HG03159 (cell line): ENCODE results near the gene BIRC5.
"Not testable (repeated sequence)": the region's sequence is repeated elsewhere in the genome, so short reads cannot be mapped to it uniquely, and the experiment has no call there.

Experiments used
- ATAC-seq: cut with Tn5 transposase; IDR thresholded peaks from one replicate; pipeline ENCODE4 v1.9.1; 2021; ENCODE audit warnings: mild to moderate bottlenecking, moderate library complexity; ENCODE audit not compliant: unreplicated experiment

The BIRC5 gene

GRCh38 chr17:78214016-78214705 lies at the start of gene BIRC5:
Gene BIRC5, plus strand, starts transcription at chr17:78214253. Its CDS starts 64 bp downstream, at chr17:78214317.
- ATAC-seq, result peak; percentile 89

GRCh38 chr17:78164748-78165607 lies 49.1 kb upstream of the BIRC5 start:
- no peak for ATAC-seq

DNA sequence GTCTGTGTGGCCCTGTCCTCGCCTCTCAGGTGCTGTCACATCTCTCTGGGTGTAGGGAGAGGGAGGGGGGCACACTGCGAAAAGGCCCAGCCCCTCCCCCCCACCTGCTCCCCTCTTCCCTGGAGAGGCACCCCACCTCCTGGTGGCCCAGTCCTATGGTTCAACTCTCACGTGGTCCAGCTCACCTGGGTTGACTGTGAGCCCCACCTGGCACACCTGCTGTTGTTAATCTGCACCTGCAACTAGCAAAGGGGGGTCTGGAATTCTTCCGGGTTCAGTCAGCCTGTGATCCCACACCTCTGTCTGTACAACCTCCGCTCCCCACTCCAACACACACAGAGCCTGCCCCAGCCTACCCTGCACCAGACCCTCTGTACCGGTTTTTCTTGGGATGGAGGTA lies 47.6 kb upstream of the BIRC5 start:
- no peak for ATAC-seq

GRCh38 chr17:78168242-78168902 lies 45.7 kb upstream of the BIRC5 start, which contains the start of gene SYNGR2:
Gene SYNGR2, plus strand, starts transcription at chr17:78168581. Its CDS starts 36 bp downstream, at chr17:78168617.
- ATAC-seq, result peak; percentile 59

DNA sequence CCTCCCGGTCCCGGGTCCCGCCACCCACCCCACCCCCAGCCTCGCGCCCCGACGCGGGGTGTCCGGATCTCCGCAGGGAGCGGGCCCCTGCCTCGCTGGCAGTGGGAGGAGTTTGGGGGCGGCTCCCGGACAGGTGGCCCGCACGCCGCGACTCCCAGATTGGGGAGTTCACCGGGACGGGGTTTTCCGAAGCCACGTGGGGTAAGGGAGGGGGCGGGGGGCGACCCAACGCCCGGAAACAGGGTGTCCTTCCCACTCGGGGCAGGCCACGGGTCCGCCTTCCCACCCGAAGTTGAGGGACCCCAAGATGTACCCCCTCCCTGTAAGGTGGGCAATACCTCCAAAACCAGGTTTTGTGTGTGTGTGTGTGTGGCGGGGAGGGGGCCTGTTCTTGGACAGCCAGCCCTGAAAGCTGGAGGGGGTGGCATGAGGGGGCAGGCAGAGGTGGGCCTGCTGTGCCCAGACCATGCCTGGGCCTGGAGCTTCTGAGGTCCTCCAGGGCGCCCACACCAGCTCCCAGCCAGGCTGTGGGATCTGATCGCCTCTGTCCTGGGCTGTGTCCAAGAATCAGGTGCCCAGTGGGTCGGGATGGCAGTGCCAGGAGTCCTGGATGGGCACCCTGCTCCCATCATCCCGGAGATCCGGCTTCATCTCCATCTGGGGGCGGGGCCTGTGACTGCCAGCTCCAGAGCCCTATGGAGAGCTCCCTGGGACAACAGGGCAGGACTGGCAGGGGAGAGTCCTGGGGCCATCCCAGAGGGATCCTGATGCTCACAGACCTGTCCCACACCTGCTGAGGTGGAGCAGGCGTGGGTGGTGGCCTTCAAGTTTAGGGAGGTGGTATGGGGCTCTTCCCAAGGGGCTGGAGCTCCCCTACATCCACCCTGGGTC lies 44.9 kb upstream of the BIRC5 start:
- ATAC-seq, result peak; percentile 17

- no peak for ATAC-seq
These were observed 43.1 kb upstream of the BIRC5 start for GRCh38 chr17:78170692-78171590.

GRCh38 chr17:78171591-78172248 lies 42.3 kb upstream of the BIRC5 start:
- ATAC-seq, result not testable (repeated sequence)

DNA sequence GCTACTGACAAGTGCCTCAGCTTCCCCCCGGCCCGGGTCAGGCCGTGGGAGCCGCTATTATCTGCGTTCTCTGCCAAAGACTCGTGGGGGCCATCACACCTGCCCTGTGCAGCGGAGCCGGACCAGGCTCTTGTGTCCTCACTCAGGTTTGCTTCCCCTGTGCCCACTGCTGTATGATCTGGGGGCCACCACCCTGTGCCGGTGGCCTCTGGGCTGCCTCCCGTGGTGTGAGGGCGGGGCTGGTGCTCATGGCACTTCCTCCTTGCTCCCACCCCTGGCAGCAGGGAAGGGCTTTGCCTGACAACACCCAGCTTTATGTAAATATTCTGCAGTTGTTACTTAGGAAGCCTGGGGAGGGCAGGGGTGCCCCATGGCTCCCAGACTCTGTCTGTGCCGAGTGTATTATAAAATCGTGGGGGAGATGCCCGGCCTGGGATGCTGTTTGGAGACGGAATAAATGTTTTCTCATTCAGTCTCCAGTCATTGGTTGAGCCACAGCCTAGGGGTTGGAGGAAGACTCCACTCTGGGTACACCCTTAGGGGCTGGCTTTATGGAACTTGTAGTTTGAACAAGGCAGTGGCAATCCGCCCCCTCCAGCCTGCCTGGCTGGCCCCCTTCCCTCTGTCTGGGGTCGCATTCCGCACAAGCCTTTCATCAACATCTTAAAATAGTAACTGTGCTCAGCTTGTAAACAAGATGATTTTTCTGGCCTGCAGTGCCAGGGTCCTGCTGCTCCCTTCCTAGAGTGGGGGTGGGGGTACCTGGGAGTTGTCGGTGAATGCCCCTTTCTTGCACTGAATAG lies 41.6 kb upstream of the BIRC5 start:
- ATAC-seq, result no peak

- no peak for ATAC-seq
These were observed 40.8 kb upstream of the BIRC5 start for GRCh38 chr17:78173097-78173715.

- ATAC-seq, result no peak
These were observed 39.6 kb upstream of the BIRC5 start for GRCh38 chr17:78174346-78174869.

GRCh38 chr17:78174870-78175642 lies 39.0 kb upstream of the BIRC5 start:
- ATAC-seq, result no peak

GRCh38 chr17:78175643-78175981 lies 38.4 kb upstream of the BIRC5 start:
- ATAC-seq, result no peak

GRCh38 chr17:78176548-78177025 lies 37.5 kb upstream of the BIRC5 start:
- ATAC-seq, result no peak

- ATAC-seq, result no peak
These were observed 34.7 kb upstream of the BIRC5 start for GRCh38 chr17:78179372-78179771.

DNA sequence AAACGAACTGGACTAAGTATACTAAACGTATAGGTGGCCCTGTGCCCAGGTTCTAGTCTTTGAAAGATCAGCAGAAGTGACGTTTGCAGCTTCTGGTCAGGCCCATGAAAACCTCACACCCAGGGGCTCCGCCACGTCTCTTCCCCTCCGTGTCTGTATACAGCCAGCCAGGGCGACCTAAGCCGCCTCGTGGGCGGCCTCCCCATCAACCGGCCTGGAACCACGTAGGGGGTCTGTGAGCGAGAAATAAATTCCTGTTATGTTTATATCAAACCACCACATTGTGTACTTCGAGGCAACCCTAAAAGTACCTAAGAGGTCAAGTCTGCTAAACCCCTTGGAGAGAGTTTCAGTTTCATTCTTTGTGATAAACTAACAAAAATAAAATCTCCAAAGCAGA lies 34.0 kb upstream of the BIRC5 start:
- ATAC-seq, result no peak

DNA sequence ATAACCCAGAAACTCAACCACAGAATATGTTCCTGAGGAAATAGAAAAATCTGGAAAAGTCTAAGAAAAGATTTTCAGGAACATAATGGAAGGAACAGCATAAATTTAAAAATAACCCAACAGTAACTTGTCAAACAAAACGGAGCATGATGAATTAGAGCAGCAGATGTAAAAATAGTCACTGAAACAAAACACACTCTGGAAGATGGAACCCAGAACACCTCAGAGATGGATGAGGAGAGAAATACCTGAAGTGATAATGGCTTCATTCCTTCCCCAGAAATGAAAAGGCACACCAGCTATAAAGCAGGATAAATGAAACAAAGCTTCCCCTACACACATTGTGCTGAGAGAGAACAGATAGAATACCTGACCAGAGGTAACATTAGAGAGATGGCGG lies 33.5 kb upstream of the BIRC5 start:
- ATAC-seq, result no peak

DNA sequence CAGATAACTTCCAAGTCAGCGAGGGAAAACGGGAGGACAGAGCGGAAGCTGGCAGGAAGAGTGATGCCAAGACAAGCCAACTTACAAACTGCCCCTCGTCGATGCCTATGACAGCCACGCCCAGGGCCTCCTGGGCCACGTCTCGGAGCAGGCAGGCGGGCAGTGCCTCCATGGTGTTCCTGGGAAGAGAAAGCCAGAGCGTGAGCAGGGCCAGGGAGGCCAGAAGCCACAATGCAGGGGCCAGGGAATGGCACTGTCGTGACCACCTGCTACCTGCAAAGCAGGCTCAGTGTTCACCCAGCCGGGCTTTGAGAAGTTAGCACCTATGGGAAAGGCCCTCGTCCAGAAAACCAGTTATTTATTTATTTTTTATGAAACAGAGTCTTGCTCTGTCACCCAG lies 31.5 kb upstream of the BIRC5 start:
- ATAC-seq, result no peak
